CD4-positive, alpha-beta T cell treated with Interleukin-15 for 1 hour (primary cell): ENCODE data around the gene F7.
"Not testable (repeated sequence)": the region's sequence is repeated elsewhere in the genome, so short reads cannot be mapped to it uniquely, and the experiment has no call there.

Experiments used
- DNase-seq: peaks from one replicate; pipeline ENCODE4 v3.0.0-alpha.2; 2020

F7 gene

GRCh38 chr13:113073942-113074341 is 31.6 kb upstream of the F7 start:
- DNase-seq = no peak

DNA sequence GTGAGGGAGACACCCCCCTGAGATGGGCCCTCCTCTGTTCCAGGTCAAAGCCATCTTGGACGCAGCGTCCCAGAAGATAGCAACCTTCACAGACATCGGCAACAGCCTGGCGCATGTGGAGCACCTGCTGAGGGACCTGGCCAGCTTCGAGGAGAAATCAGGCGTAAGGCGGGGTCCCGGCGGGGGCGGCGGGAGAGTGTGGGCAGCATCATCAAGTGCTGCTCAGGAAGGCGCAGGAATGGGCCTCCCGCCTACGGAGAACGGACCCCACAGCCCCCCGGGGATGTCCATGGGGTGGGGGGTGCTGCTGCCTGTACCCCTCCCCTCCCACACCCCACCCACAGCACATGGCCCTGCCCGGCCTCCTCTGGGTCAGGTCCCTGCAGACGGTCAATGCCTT is 31.2 kb upstream of the F7 start:
- no peak for DNase-seq

DNA sequence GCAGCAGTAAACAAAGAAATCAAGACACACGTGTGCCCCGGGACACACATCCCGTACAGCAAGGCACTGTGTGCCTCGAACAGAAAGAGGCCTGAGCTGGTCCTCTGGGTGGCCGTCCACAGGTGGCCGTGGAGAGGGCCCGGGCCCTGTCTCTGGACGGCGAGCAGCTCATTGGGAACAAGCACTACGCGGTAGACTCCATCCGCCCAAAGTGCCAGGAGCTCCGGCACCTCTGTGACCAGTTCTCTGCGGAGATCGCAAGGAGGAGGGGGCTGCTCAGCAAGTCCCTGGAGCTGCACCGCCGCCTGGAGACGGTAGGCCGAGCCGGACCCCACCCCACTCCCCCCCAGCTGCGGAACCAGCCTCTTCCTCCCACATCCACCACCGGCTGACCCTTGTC is 30.7 kb upstream of the F7 start:
- DNase-seq = no peak

GRCh38 chr13:113075711-113076110 is 29.9 kb upstream of the F7 start:
- no peak for DNase-seq

GRCh38 chr13:113076681-113077401 is 28.8 kb upstream of the F7 start:
- DNase-seq = no peak

GRCh38 chr13:113077566-113077952 is 28.0 kb upstream of the F7 start:
- DNase-seq = no peak

DNA sequence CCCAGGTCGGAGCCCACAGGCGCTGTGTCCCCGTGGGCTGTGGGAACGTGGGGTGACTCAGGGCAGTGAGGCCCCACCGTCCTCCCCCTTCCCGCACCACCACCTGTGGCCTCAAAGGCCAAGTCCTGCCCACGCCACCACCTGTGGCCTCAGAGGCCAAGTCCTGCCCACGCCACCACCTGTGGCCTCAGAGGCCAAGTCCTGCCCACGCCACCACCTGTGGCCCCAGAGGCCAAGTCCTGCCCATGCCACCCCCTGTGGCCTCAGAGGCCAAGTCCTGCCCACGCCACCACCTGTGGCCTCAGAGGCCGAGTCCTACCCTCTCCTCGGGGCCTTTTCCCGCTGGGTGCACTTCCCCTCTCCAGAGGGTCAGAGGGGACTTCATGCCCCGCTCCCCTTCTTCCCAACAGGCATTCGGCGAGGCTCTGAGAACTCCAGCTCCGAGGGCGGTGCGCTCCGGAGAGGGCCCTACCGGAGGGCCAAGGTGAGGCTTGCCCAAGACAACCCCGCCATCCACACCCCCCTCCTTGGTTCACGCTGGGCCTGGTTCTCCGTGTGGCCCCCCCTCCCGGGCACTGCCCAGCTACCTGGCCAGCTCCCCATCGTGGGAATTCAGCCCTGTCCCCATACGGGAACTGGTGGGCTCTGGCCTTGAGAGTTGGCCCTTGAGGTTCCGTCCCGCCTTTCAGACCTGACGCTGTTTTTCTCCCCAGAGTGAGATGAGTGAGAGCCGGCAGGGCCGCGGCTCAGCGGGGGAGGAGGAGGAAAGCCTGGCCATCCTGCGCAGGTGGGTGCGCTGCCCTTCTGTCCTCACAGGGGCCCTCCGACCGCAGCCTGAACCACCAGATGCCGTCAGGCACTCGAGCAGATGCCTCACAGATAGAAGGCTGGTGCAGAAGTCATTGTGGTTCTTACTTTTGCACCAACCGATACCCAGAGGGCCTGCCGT is 27.4 kb upstream of the F7 start:
- DNase-seq = no peak

GRCh38 chr13:113078902-113079780 is 26.4 kb upstream of the F7 start:
- no peak for DNase-seq

GRCh38 chr13:113079781-113080080 is 25.9 kb upstream of the F7 start:
- not testable (repeated sequence) for DNase-seq

DNA sequence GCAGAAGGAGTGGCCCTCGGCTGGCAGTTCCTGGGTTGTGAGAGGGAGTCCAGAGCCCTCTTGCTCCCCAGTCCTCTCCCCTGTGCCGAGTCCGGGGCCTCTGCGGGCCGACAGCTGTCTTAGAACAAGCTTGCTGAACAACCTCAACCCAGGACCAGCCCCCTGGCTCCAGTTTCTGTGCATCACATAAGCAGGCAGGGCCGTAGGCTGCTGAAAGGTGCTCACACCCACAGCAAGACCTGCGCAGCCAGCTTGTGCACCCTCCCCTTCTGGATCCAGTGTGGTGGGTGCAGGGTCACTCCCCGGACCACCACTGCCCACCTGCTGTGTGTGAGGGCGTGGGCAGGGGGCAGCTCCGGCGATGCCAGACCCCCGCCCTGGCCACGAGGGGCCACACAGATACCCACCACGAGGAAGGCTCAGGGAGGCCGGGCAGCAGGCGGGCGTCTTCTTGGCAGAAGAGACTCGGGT is 25.2 kb upstream of the F7 start:
- DNase-seq = no peak

GRCh38 chr13:113080901-113081521 is 24.6 kb upstream of the F7 start:
- DNase-seq = no peak

GRCh38 chr13:113082198-113083021 is 23.2 kb upstream of the F7 start:
- no peak for DNase-seq

- no peak for DNase-seq
Measured at GRCh38 chr13:113083022-113083373, 22.6 kb upstream of the F7 start.

DNA sequence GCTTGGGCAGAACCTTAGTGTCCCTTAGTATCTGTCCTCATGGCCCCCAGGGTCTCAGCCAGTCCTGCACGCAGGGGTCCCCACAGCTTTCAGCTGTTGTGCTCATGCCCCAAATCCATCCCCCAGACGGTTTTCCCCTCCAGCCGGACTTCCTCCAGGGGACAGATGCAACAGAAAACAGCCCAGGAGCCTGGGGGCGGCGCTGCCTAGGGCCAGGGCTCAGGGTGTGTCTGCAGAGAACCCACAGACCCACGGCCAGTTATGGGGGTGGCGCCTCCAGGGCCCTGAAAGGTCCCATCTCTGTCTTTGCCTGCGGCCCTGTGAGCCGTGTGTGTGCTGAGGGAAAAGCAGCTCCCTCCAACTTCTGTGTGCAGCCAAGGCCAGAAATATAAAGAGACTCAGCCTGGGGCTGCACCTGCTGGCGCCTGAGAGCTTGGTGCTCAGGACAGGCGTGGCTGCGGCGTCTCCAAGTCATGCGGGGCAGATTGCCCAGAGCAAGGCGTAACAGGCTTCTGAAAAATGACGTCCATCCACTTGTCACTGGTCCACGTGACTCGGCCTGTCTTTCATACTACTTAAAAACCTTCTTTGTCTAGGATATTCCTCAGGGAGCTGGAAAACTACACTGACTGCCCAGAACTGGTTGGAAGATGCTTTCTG is 22.1 kb upstream of the F7 start:
- no peak for DNase-seq

- no peak for DNase-seq
Measured at GRCh38 chr13:113084094-113084942, 21.3 kb upstream of the F7 start.

GRCh38 chr13:113084943-113085540 is 20.5 kb upstream of the F7 start:
- no peak for DNase-seq

DNA sequence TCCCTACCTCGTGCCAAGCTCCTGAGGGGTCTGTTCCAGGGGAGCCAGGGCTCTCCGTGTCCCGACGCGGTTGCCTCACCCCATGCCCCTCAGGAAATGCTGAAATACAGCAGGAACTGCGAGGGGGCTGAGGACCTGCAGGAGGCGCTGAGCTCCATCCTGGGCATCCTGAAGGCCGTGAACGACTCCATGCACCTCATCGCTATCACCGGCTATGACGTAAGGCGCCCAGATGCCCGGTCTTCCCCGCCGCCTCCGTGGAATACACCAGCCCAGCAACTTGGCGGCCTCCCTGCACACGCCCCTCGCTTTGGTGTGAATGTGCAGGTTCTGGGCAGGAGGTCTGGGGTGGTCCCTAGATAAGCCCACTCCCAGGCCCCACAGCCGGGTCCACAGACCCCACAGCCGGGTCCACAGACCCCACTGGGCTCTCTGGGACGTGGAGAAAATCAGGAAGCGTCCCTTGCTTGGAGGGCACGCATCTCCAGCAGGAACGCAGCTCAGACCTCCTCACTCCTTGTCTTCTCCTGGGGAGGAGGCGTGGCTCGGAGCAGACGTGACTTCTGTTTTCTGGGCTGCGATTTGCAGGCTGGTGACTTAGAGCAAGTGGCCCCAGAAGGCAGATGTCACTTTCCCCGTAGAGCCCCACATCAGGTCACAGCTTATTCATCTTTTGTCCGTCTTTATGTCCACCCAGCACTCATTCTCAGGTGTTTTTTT is 19.4 kb upstream of the F7 start:
- DNase-seq = no peak

GRCh38 chr13:113086991-113087922 is 18.3 kb upstream of the F7 start:
- DNase-seq = no peak
